HCT116 (cell line): ENCODE measurements around the gene HBP1. TPM values are rescaled to one million over a fixed set of nuclear protein-coding genes. Genes with fewer than 3 reads are reported as not detected.

Source experiments
- ATAC-seq: fragments of 200-7000 bp; cut with Tn5 transposase; 2 replicates; pipeline ENCODE4 v1.9.1; 2020; ENCODE audit warnings: mild to moderate bottlenecking, moderate library complexity
- BruUV-seq: library from RNA; stranded (reverse); fragments of 400-500 nt; replicated peaks from 2 replicates; lab custom pipeline; 2021; lab: Mats Ljungman, UMichigan
- CTCF ChIA-PET: fragments of 300-600 bp; sonication (Branson Sonifier 250); formaldehyde crosslinking; loops from one replicate; lab custom pipeline; 2021; ENCODE audit warnings: antibody characterized with exemption; lab: Charles Lee
- POLR2A ChIA-PET: fragments of 300-600, 350-600 bp; sonication (Branson Sonifier 250); formaldehyde crosslinking; loops from one replicate; lab custom pipeline; 2021; ENCODE audit warnings: antibody characterized with exemption; lab: Charles Lee
- RAD21 ChIA-PET, 2 experiments: fragments of 300-600 bp; sonication (Branson Sonifier 250); formaldehyde crosslinking; loops; one replicate each; lab custom pipeline; 2023; ENCODE audit warnings: low total read pairs in 2 of 2; ENCODE audit not compliant: uncharacterized antibody in 2 of 2, unreplicated experiment in 2 of 2, low non-redundant PET in 1 of 2; lab: Charles Lee
- DNase-seq: peaks from one replicate; pipeline ENCODE4 v3.0.0-alpha.2; 2010; ENCODE audit warnings: low read depth, low spot score
- H2AFZ ChIP-seq: fragments of 200-600 bp; shearing (Covaris generic), sonication (generic); 2 replicates; pipeline ENCODE4 v1.6.1; 2017; ENCODE audit warnings: low read depth, mixed run types, mixed read lengths, antibody characterized with exemption, low read length; ENCODE audit not compliant: poor library complexity, severe bottlenecking
- H3K27ac ChIP-seq: 2 replicates; pipeline ENCODE4 v1.5.1; 2012; ENCODE audit warnings: low read depth, low read length
- H3K27me3 ChIP-seq: fragments of 200-600 bp; sonication (generic); 2 replicates; pipeline ENCODE4 v1.6.1; 2016; ENCODE audit warnings: mixed run types, low read length, mixed read lengths; ENCODE audit not compliant: insufficient read depth
- H3K36me3 ChIP-seq, 2 experiments: fragments of 200-500 bp in 1 of 2; fragments of 200-600 bp in 1 of 2; sonication (Bioruptor generic) in 1 of 2; sonication (generic) in 1 of 2; 2 replicates each; pipeline versions ENCODE4 v1.5.1 to v1.6.1; 2014 to 2016; ENCODE audit warnings: low read length in 2 of 2, inconsistent platforms in 1 of 2, mixed read lengths in 1 of 2, mixed run types in 1 of 2; ENCODE audit not compliant: insufficient read depth in 2 of 2, control insufficient read depth in 1 of 2
- H3K4me1 ChIP-seq, 2 experiments: fragments of 200-600 bp in 1 of 2; sonication (generic) in 1 of 2; 2 replicates each; pipeline versions ENCODE4 v1.5.1 to v1.6.1; 2012 to 2017; ENCODE audit warnings: low read length in 2 of 2, inconsistent platforms in 1 of 2, mild to moderate bottlenecking in 1 of 2, mixed read lengths in 1 of 2, mixed run types in 1 of 2, moderate library complexity in 1 of 2; ENCODE audit not compliant: insufficient read depth in 2 of 2, control insufficient read depth in 1 of 2
- H3K4me2 ChIP-seq: fragments of 200-600 bp; sonication (generic); 2 replicates; pipeline ENCODE4 v1.6.1; 2017; ENCODE audit warnings: mixed run types, low read length, mixed read lengths
- H3K4me3 ChIP-seq, 2 experiments: fragments of 200-600 bp in 1 of 2; sonication (generic) in 1 of 2; replicated peaks in 1 of 2; 2 replicates each; pipeline ENCODE4 v1.5.1; 2011 to 2016; ENCODE audit warnings: low read length in 2 of 2, control low read depth in 1 of 2, low read depth in 1 of 2, mild to moderate bottlenecking in 1 of 2, mixed read lengths in 1 of 2, mixed run types in 1 of 2
- H3K79me2 ChIP-seq: fragments of 200-600 bp; sonication (generic); 2 replicates; pipeline ENCODE4 v1.6.1; 2017; ENCODE audit warnings: mild to moderate bottlenecking, mixed run types, low read length, moderate library complexity, mixed read lengths; ENCODE audit not compliant: insufficient read depth
- H3K9ac ChIP-seq: fragments of 200-600 bp; sonication (generic); 2 replicates; pipeline ENCODE4 v1.6.1; 2016; ENCODE audit warnings: low read length, mixed read lengths
- H3K9me2 ChIP-seq: fragments of 200-600 bp; sonication (generic), shearing (Covaris generic); 2 replicates; pipeline ENCODE4 v1.6.1; 2017; ENCODE audit warnings: mixed run types, mild to moderate bottlenecking, moderate library complexity; ENCODE audit not compliant: insufficient read depth
- H3K9me3 ChIP-seq, 2 experiments: fragments of 200-500 bp in 1 of 2; fragments of 200-600 bp in 1 of 2; sonication (Bioruptor generic) in 1 of 2; sonication (generic) in 1 of 2; 2 replicates each; pipeline ENCODE4 v1.6.1; 2014 to 2017; ENCODE audit warnings: low read length in 2 of 2, mixed read lengths in 2 of 2, inconsistent platforms in 1 of 2, low read depth in 1 of 2, mild to moderate bottlenecking in 1 of 2, mixed run types in 1 of 2, moderate library complexity in 1 of 2; ENCODE audit not compliant: control insufficient read depth in 1 of 2, insufficient read depth in 1 of 2
- H4K20me1 ChIP-seq: fragments of 200-600 bp; sonication (generic), shearing (Covaris generic); 2 replicates; pipeline ENCODE4 v1.6.1; 2017; ENCODE audit warnings: mixed run types, mild to moderate bottlenecking, moderate library complexity; ENCODE audit not compliant: insufficient read depth
- CBX3 ChIP-seq: IDR thresholded peaks from 2 replicates; pipeline ENCODE4 v1.6.1; 2012; ENCODE audit warnings: low read depth
- EZH2 ChIP-seq: fragments of 200-600 bp; sonication (generic); IDR thresholded peaks from 2 replicates; pipeline ENCODE4 v1.6.1; 2017; ENCODE audit warnings: antibody characterized with exemption, mixed run types
- EZH2phosphoT487 ChIP-seq: fragments of 200-600 bp; IDR thresholded peaks from 2 replicates; pipeline ENCODE4 v1.6.1; 2018; ENCODE audit warnings: antibody characterized with exemption, borderline replicate concordance
- JUND ChIP-seq: IDR thresholded peaks from 2 replicates; pipeline ENCODE4 v1.6.1; 2012
- MAX ChIP-seq: IDR thresholded peaks from 2 replicates; pipeline ENCODE4 v1.6.1; 2012
- POLR2A ChIP-seq: IDR thresholded peaks from 2 replicates; pipeline ENCODE4 v1.7.0; 2011; ENCODE audit warnings: borderline replicate concordance; ENCODE audit not compliant: insufficient read depth, insufficient read length; ENCODE audit errors: extremely low read depth
- POLR2AphosphoS5 ChIP-seq: IDR thresholded peaks from 2 replicates; pipeline ENCODE4 v1.6.1; 2011; ENCODE audit warnings: mild to moderate bottlenecking, low read depth, low read length, moderate library complexity
- RAD21 ChIP-seq: IDR thresholded peaks from 2 replicates; pipeline ENCODE4 v1.6.1; 2012; ENCODE audit warnings: low read depth, mild to moderate bottlenecking
- SP1 ChIP-seq: IDR thresholded peaks from 2 replicates; pipeline ENCODE4 v1.6.1; 2012; ENCODE audit warnings: low read depth
- TCF7L2 ChIP-seq: IDR thresholded peaks from 2 replicates; pipeline ENCODE4 v1.7.0; 2011; ENCODE audit warnings: borderline replicate concordance, inconsistent platforms; ENCODE audit not compliant: insufficient read depth, insufficient read length; ENCODE audit errors: extremely low read depth
- ZBTB33 ChIP-seq: IDR thresholded peaks from 2 replicates; pipeline ENCODE4 v1.6.1; 2011; ENCODE audit warnings: mild to moderate bottlenecking, low read length, moderate library complexity; ENCODE audit not compliant: insufficient replicate concordance; ENCODE audit errors: extremely low read depth
- ZFX ChIP-seq: fragments of 450-650 bp; IDR thresholded peaks from 2 replicates; pipeline ENCODE4 v1.6.1; 2017
- ZNF274 ChIP-seq: fragments of 200-500 bp; sonication (Bioruptor generic); IDR thresholded peaks from 2 replicates; pipeline ENCODE4 v1.6.1; 2014; ENCODE audit warnings: mild to moderate bottlenecking, low read depth, low read length, inconsistent platforms
- intact Hi-C: fragments of 100-400 bp; cut with micrococcal nuclease; formaldehyde crosslinking; loops from 2 replicates; pipeline ENCODE4 v1.10.0; 2022
- total RNA-seq: library from RNA; stranded (reverse); gene quantifications from one replicate; pipeline ENCODE4 v1.2.1, GENCODE V29; 2021; ENCODE audit not compliant: unreplicated experiment
- TF ChIP-seq, protein P1 (sequence below): IDR thresholded peaks from 2 replicates; pipeline ENCODE4 v1.6.1; 2012; ENCODE audit warnings: low read depth
- TF ChIP-seq, protein P2 (sequence below), 3 experiments: fragments of 200-600 bp in 1 of 3; sonication (generic) in 1 of 3; IDR thresholded peaks in 2 of 3; conservative IDR thresholded peaks in 1 of 3; 2 replicates each; pipeline ENCODE4 v1.5.1; 2012 to 2017; ENCODE audit warnings: low read depth in 2 of 3, low read length in 2 of 3, antibody characterized with exemption in 1 of 3, borderline replicate concordance in 1 of 3, control low read depth in 1 of 3, mild to moderate bottlenecking in 1 of 3, mixed read lengths in 1 of 3, mixed run types in 1 of 3, moderate library complexity in 1 of 3; ENCODE audit not compliant: insufficient read depth in 1 of 3

Gene HBP1
- total RNA-seq, 1 experiment from 2014 or later, result 24.3 TPM

DNA sequence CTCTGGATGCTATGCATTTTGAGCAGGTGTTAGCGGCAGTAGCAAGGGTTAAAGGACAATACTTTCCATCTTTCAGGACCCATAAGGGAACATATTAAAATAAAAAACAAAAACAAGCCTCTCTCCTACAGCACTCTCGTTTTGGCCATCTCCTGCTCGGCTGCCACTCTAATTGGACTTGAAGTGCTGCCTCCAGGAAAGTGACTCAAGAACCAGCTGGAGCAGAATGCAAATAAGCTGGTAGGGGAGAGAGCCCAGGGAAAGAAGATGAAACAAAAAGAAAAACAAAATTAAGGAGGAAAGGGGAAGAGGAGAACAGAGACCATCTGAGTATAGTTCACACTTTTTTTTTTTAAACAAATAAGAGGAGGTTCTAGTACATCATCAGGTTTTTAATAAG, 65.6 kb downstream of the HBP1 start (continued):
- TF ChIP-seq, protein P1, sequence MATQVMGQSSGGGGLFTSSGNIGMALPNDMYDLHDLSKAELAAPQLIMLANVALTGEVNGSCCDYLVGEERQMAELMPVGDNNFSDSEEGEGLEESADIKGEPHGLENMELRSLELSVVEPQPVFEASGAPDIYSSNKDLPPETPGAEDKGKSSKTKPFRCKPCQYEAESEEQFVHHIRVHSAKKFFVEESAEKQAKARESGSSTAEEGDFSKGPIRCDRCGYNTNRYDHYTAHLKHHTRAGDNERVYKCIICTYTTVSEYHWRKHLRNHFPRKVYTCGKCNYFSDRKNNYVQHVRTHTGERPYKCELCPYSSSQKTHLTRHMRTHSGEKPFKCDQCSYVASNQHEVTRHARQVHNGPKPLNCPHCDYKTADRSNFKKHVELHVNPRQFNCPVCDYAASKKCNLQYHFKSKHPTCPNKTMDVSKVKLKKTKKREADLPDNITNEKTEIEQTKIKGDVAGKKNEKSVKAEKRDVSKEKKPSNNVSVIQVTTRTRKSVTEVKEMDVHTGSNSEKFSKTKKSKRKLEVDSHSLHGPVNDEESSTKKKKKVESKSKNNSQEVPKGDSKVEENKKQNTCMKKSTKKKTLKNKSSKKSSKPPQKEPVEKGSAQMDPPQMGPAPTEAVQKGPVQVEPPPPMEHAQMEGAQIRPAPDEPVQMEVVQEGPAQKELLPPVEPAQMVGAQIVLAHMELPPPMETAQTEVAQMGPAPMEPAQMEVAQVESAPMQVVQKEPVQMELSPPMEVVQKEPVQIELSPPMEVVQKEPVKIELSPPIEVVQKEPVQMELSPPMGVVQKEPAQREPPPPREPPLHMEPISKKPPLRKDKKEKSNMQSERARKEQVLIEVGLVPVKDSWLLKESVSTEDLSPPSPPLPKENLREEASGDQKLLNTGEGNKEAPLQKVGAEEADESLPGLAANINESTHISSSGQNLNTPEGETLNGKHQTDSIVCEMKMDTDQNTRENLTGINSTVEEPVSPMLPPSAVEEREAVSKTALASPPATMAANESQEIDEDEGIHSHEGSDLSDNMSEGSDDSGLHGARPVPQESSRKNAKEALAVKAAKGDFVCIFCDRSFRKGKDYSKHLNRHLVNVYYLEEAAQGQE, result no peak
- TF ChIP-seq EZH2phosphoT487 (no peak), JUND (no peak), POLR2A (no peak), MAX (no peak), CBX3 (no peak), ZBTB33 (no peak), SP1 (no peak)

DNA sequence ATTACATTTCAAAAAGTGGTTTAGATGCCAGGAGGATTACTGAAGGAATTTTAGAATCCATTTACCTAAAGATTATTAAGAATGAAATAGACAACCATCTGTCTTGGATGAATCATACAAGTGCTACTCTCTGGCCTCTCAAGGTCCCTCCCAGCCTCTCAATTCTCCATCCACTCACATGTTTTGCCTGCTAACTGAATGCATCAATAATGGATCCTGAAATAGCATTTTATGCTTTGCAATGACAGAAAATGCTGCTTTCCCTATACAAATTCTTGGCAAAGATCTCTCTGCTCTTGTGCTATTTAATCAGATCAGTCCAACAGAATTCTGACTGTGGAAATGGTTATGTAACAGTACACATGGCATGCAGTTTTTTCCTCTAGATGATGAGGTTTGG, 68.1 kb downstream of the HBP1 start:
- Histone ChIP-seq H3K9me2 (no peaks in the 10 kb centered on the region), H3K79me2 (no peaks in the 10 kb centered on the region), H3K27me3 (no peaks in the 10 kb centered on the region), H3K9me3 (no peaks in the 10 kb centered on the region), H3K4me2 (no peak overlapping the region), H3K9ac (no peak overlapping the region), H4K20me1 (no peaks in the 10 kb centered on the region), H3K27ac (no peak overlapping the region), H2AFZ (no peak overlapping the region), H3K36me3 (no peaks in the 10 kb centered on the region), H3K4me1 (no peaks in the 10 kb centered on the region), H3K4me3 (no peak overlapping the region)
- BruUV-seq, result no TSS peak
- intact Hi-C loops, result no loop called here
- DNase-seq (no peak), ATAC-seq (no peak)
- ChIA-PET CTCF (no interaction called here), RAD21 (no interaction called here), POLR2A (no interaction called here)
- TF ChIP-seq EZH2 (no peak), ZFX (no peak), ZBTB33 (no peak), RAD21 (no peak), ZNF274 (no peak), POLR2AphosphoS5 (no peak), TCF7L2 (no peak), SP1 (no peak), EZH2phosphoT487 (no peak), MAX (no peak)
- TF ChIP-seq, protein P2, sequence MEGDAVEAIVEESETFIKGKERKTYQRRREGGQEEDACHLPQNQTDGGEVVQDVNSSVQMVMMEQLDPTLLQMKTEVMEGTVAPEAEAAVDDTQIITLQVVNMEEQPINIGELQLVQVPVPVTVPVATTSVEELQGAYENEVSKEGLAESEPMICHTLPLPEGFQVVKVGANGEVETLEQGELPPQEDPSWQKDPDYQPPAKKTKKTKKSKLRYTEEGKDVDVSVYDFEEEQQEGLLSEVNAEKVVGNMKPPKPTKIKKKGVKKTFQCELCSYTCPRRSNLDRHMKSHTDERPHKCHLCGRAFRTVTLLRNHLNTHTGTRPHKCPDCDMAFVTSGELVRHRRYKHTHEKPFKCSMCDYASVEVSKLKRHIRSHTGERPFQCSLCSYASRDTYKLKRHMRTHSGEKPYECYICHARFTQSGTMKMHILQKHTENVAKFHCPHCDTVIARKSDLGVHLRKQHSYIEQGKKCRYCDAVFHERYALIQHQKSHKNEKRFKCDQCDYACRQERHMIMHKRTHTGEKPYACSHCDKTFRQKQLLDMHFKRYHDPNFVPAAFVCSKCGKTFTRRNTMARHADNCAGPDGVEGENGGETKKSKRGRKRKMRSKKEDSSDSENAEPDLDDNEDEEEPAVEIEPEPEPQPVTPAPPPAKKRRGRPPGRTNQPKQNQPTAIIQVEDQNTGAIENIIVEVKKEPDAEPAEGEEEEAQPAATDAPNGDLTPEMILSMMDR (IDR thresholded peaks at IDR 0.05 in 2 of 3, conservative IDR thresholded peaks at IDR 0.05 in 1 of 3; ENCODE audit: borderline replicate concordance in 1 of 3, insufficient read depth in 1 of 3, low read depth in 2 of 3, low read length in 2 of 3), result no peak
